ENCODE data around the gene SLC12A4. TPM values are rescaled to one million over a fixed set of nuclear protein-coding genes. Genes with fewer than 3 reads are reported as not detected.
A peak's percentile ranks its signal among the peaks of the same experiment; 100 is the strongest.

Gene SLC12A4
- total RNA-seq, 2 experiments from 2014 or later: 32.5 to 38.0 TPM

GRCh38 chr16:67927131-67927941 is 41.1 kb downstream of the SLC12A4 start:
- DNase-seq: no peak
- intact Hi-C loops (cut with micrococcal nuclease): loop anchor here (5.0 kb wide), 1 partner anchor 110 kb away; no protein-coding TSS in a partner anchor
- ATAC-seq: no peak
- ChIA-PET POLR2A (interaction anchor here (2.0 kb wide), 1 partner anchor 41 kb away, joined by 6 read pairs; no protein-coding TSS in a partner anchor), CTCF (interaction anchor here (1.0 to 7.8 kb wide), 7 partner anchors 7 to 259 kb away, joined by 3 to 81 read pairs (median 6); partner anchors contain the start of gene NRN1L)
- H3K4me3 Mint-ChIP-seq: no peak overlapping the region
- H3K36me3 Mint-ChIP-seq (ENCODE audit: low read depth): peaks cover 5% of the 10 kb centered on the region
- H3K27me3 Mint-ChIP-seq: no peaks in the 10 kb centered on the region
- peaks cover 1% of the 10 kb centered on the region for H3K4me1 Mint-ChIP-seq (ENCODE audit: low read depth)
- H3K27ac Mint-ChIP-seq: no peak overlapping the region
- no peak for TF ChIP-seq CTCF (IDR thresholded peaks at IDR 0.05)
- H3K9me3 Mint-ChIP-seq: no peaks in the 10 kb centered on the region

DNA sequence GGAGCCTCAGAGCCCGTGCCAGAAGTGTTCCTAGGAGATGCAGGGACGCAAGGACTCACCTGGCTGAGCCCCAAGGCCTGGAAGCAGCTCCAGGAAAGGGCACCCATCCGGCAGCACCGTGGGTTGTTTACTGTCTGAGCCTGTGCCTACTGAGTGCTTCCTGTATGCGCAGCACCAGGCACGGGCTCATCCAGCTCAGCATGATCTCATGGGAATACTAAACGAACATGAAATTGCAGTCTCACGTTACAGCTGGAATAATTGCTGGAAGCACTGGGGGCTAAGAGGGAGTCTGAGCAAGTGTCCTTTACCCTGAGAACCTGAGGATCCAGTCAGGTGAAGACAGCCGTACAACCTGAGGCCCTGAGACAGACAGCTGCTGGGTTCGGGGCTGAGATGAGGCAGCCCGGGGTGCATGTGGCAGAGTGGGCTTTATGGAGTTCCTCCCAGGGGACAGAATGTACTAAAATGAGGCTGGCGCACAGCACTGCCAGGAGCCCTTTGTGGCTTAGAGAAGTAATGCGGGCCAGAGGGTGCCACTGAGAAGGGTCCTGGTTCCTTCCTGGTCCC is 42.2 kb downstream of the SLC12A4 start:
- H3K4me3 Mint-ChIP-seq: no peak overlapping the region
- H3K27ac Mint-ChIP-seq: no peak overlapping the region
- no peaks in the 10 kb centered on the region for H3K9me3 Mint-ChIP-seq
- ChIA-PET POLR2A (interaction anchor here (1.8 to 2.6 kb wide), 2 partner anchors 8 to 11 kb away, joined by 4 to 15 read pairs; partner anchors contain the start of gene PSMB10), CTCF (interaction anchor here (1.0 to 7.8 kb wide), 5 partner anchors 8 to 405 kb away, joined by 4 to 81 read pairs (median 6); partner anchors contain the start of gene NRN1L)
- DNase-seq (no peak), ATAC-seq (no peak)
- H3K27me3 Mint-ChIP-seq: no peaks in the 10 kb centered on the region
- peaks cover 10% of the 10 kb centered on the region for H3K4me1 Mint-ChIP-seq (ENCODE audit: low read depth)
- TF ChIP-seq CTCF (IDR thresholded peaks at IDR 0.05): no peak
- peaks cover 2% of the 10 kb centered on the region for H3K36me3 Mint-ChIP-seq (ENCODE audit: low read depth)
- intact Hi-C loops (cut with micrococcal nuclease): loop anchor here (5.0 kb wide), 1 partner anchor 109 kb away; no protein-coding TSS in a partner anchor

DNA sequence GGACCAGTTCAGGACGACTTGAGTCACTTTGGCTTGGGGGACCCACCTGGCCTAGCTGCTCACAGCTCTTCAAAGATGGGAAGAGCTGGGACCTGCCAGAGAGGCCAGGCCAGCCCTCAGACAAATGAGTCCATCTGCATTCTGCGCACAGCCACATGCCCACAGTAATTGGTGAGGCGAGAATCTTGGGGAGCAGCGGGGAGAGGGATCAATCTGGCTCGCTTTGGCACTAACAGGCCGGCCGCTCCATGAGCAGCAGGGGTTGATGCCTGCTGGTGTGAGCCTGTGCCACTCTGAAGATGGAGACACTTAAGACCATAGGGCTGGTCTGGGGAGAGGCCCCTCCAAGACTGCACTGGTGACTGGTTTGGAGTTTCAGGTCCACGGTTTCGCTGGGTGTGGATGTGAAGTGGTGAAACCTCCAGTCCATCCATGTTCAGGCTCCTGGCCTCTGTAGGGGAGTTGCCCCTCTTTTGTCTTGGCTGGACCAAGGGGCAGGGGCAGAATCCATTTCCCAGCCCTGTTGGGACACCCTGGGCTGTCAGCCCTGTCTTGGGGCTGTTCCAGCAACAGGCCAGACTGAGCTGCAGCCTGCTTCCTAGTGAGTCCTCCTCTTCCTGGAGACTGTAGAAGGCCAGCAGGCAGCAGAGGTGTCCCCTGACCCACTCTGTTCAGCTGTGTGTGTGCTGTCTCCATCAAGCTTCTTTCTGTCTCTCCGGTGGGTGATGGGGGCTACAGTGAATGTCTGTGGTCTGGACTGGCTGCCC is 44.1 kb downstream of the SLC12A4 start:
- Mint-ChIP-seq H3K4me3 (no peak overlapping the region), H3K27me3 (no peaks in the 10 kb centered on the region), H3K27ac (no peak overlapping the region), H3K9me3 (no peaks in the 10 kb centered on the region), H3K4me1 (ENCODE audit: low read depth) (peaks cover 14% of the 10 kb centered on the region), H3K36me3 (ENCODE audit: low read depth) (peaks cover 2% of the 10 kb centered on the region)
- no peak for ATAC-seq
- DNase-seq: no peak
- TF ChIP-seq CTCF (IDR thresholded peaks at IDR 0.05): no peak
- intact Hi-C loops (cut with micrococcal nuclease): no loop called here
- ChIA-PET POLR2A (interaction anchor here (0.7 to 2.6 kb wide), 8 partner anchors 9 to 51 kb away, joined by 3 to 15 read pairs (median 4); partner anchors contain the start of gene PSMB10), CTCF (interaction anchor here (0.7 to 7.8 kb wide), 3 partner anchors 40 to 108 kb away, joined by 3 to 81 read pairs (median 9); partner anchors contain the start of gene NRN1L)

- Mint-ChIP-seq H3K27me3 (no peaks in the 10 kb centered on the region), H3K4me3 (no peak overlapping the region), H3K27ac (peak overlapping the region; percentile 14), H3K36me3 (ENCODE audit: low read depth) (peaks cover 2% of the 10 kb centered on the region), H3K4me1 (ENCODE audit: low read depth) (peaks cover 14% of the 10 kb centered on the region), H3K9me3 (no peaks in the 10 kb centered on the region)
- CTCF ChIA-PET: interaction anchor here (2.7 to 7.8 kb wide), 2 partner anchors 40 to 107 kb away, joined by 12 to 81 read pairs; partner anchors contain the start of gene NRN1L
- ATAC-seq (no peak), DNase-seq (no peak)
- no peak for TF ChIP-seq CTCF (IDR thresholded peaks at IDR 0.05)
- POLR2A ChIA-PET: interaction anchor here (1.3 to 1.5 kb wide), 2 partner anchors 13 to 38 kb away, joined by 3 to 4 read pairs; partner anchors contain the start of gene PSMB10
- intact Hi-C loops (cut with micrococcal nuclease): no loop called here
Measured at GRCh38 chr16:67923414-67924116, 44.9 kb downstream of the SLC12A4 start.
